Measurements from ENCODE around the gene RBKS.
"Not testable (repeated sequence)": the region's sequence is repeated elsewhere in the genome, so short reads cannot be mapped to it uniquely, and the experiment has no call there.

RBKS gene

DNA sequence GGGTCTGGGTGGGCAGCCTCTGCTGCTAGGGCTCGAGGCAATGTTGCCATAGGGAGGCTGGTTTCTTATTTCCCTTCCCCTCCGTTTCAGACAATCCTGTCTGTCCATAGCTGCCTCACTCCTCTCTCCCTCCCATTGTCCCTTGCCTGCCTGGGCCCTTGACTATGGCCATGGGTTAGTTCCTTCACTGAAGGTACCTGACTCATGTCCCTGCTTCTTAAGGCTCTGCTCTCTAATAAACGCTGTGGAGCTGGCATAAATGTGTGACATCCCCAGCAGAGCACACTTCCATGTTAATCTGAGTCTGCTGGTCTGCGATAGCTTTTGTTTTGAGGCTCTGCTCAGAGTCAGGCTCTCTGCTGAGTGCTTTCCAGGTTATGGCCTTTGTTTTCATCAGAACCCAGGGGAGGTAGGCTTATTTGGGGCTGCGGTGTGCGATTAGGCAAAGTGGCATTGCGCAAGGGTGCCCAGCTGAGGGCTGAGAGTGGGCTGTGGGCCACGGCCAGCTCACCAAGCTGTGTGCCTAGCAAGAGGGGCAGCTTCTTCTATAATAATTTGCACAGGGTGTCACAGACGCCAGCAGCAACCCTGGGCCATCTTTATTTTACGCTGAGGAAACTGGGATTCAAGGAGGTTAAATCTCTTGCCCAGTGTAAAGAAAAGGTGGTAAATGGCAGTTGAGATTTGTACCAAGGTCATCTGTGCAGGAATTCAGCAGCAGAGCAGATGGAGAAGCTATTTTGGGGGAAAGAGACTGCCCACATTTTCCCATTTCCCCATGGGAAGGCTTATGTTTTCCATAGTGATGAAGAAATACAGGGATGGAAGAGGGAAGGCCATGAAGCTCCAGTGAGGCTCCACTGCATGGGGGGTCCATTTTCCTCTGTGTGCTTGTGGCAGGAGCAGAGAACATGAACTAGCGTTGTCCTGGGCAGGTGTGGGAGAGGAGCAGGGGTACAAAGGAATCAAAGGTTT is 93.1 kb downstream of the RBKS start:
- no peak for DNase-seq

GRCh38 chr2:27795868-27796277 is 94.3 kb downstream of the RBKS start:
- DNase-seq: no peak

DNA sequence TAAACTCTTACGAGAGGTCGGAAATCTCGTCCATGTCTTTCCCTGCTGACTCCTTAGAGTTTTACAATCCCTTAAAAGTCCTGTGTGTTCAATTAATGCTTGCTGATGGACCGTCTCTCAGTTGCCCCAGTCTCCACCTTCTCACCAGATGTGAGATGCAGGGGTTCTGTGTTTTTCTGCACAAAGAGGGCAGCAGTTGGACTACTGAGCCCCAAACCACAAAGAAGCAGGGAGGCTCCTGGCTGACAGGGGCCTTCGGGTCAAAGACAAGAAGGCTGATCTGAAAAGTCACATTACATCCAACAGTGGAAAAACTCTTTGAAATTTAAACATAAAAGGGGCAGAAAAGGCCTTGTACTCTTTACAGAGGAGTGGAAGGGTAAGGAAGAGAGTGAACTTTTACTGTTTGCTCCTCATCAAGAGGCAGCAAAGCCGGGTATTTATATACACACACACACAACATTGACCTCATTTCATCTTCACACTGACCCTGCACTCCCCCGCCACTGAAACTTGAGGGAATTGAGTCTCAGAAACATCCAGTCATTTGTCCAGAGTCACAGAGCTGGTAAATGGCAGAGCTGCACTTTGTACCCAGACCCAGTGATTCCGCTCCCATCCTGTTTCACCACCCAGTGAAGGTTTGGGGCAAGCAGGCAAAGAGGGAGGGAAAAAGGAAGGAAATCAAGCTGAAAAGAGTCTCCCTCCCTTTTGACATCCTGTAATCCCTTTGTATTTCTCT is 94.9 kb downstream of the RBKS start:
- DNase-seq: no peak

- DNase-seq: no peak
Observed at GRCh38 chr2:27792759-27793158, 97.4 kb downstream of the RBKS start.

- DNase-seq: no peak
Observed at GRCh38 chr2:27790796-27791195, 99.4 kb downstream of the RBKS start.

GRCh38 chr2:27782701-27783100 is 107.5 kb downstream of the RBKS start:
- DNase-seq: no peak

GRCh38 chr2:27781496-27781895 is 108.7 kb downstream of the RBKS start:
- DNase-seq: no peak

GRCh38 chr2:27779417-27780055 is 110.7 kb downstream of the RBKS start:
- DNase-seq: no peak

GRCh38 chr2:27776696-27777095 is 113.5 kb downstream of the RBKS start:
- no peak for DNase-seq

DNA sequence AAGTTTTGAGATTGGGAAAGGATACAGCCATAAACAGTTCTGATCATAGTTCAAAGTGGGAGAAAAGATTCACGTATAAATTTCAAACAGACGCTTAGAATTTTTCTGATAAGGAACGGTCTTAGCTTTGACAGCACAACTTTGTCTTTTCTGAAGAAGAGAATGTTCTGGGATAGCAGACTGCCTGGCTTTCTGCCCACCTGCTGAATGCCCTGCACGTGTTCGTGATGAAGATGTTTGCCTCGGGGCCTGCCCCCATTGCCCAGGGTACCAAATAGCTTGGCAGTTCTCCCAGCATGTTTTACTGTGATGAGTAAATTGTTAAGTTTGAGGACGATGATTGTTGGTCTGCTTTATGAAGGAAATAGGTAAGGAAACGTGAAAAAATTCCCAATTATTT is 114.1 kb downstream of the RBKS start:
- DNase-seq: no peak

- no peak for DNase-seq
Observed at GRCh38 chr2:27773959-27774358, 116.2 kb downstream of the RBKS start.

DNA sequence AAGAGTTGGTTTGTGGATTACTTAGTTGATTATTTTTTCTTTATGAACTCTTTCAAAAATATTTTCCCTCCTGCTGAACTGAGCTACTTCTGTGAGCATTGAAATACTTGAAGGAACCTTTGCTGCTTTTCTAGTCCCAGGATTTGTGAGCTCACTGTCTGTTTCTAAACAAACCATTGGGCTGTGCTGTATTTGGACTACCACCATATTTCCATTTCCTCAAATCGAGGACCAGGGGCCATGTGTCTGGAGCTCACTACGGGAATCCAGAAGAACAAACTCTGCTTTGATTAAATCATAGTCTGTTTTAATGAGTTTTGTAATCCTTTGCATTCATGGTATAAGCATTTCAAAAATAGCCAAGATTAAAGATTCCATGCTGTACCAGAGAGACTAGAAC is 117.4 kb downstream of the RBKS start:
- DNase-seq: no peak

DNA sequence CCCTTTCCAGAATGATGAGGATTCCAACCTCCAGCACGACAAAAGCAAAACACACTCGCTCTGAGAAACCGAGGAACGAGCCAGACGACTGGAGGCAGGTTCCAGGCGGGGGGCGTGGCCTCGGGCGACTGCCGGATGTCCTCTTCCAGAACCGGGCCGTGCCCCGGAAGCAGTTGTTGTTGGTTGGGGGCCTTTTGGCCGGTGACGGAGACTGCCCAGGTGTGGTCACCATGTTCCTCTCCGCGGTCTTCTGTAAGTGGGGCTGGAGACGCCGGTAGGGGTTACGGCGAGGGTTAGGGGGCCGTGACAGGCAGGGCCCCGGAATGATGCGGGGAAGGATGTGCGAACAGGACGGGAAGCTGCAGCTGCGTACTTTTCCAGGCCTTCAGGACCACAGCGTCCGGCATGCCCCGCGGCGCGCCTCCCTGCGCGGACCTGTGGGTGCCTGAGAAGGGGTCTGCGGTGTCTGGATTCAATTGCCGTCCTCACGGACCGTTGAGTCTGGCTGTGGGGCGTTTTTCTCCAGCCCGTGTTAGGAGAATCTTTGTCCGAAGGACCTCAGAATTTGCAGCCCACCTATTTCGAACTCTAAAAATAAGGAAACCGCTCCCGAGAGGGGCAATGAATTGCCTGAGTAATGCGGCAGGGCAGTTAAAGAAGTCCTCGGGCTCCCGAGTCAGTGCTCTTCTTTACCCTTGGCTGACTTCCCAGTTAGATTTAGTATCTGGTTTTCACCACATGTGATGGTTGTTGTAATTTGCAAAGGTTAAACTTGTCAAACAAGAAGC is 118.4 kb downstream of the RBKS start, which contains the start of gene MRPL33:
Gene MRPL33, plus strand, starts transcription at position 172 of the 788 bp plus-strand sequence. Its CDS starts 59 bp downstream, at position 231.
- DNase-seq: peak; percentile 74 to 87 (median 79)

- no peak for DNase-seq
Observed at GRCh38 chr2:27771202-27771547, 119.0 kb downstream of the RBKS start.

GRCh38 chr2:27766287-27766661 is 123.9 kb downstream of the RBKS start:
- no peak for DNase-seq

GRCh38 chr2:27765621-27766286 is 124.4 kb downstream of the RBKS start:
- peak; percentile 5 to 13 (median 8) for DNase-seq

DNA sequence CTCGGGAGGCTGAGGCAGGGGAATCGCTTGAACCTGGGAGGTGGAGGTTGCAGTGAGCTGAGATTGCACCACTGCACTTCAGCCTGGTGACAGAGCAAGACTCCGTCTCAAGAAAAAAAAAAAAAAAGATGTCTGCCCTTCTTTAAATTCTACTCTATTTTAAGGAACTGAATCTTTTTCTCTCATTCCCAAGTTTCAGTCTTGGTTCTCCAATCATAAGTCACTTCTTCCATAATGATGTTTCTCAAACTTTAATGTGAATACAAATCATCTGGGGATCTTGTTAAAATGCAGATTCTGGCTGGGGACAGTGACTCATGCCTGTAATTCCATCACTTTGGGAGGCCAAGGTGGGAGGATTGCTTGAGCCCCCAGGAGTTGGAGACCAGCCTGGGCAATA is 125.7 kb downstream of the RBKS start:
- not testable (repeated sequence) for DNase-seq

- DNase-seq: no peak
Observed at GRCh38 chr2:27763907-27764267, 126.3 kb downstream of the RBKS start.

GRCh38 chr2:27762951-27763906 is 127.0 kb downstream of the RBKS start:
- no peak for DNase-seq

DNA sequence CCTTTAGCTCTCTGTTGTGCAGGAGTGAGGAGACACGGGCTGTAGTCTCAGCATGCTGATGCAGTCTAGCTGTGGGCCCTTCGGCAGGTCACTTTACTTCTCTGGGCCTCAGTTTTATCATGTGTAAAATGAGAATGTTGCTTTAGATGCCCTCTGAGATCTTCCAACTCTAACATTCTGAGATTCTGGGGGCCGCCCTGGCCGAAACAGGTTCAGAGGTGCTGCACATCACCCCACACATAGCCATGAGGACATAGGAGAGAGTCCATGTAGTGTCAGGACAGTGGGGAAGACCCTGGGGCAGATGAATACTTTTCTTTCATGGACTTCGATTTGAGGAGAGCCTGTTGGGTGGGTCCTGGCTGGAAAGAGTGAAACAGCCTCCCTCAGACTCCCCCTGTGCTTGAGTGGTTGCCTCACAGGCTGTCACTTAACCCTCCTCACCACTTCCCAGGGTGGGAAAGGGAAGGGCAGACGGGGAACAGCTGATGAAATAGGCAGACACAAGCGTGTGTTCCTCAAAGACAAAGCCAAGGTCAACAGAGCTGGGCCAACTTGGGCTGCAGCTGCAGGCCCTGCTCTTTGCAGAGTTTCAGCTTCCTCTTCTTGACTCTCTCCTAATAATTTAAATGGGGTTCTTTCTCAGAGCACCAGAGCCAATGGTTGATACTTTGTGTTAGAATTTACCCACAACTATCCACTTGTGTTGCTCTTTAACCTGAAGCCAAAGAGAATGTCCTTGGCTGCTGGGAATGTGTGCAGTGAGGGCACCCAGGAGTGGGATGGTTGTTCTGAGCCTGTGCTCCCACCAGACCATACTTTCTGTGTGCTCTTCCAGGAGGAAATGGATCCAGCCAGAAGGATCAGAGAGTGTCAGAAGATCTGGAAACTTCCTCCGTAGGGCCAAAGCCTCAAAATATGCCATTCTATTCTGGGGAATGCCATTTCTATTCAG is 133.4 kb downstream of the RBKS start:
- DNase-seq: no peak
